Measurements from ENCODE around the gene SLC4A5. TPM values are rescaled to one million over a fixed set of nuclear protein-coding genes. Genes with fewer than 3 reads are reported as not detected.

SLC4A5 gene
- total RNA-seq, 1 experiment from 2014 or later = 0.70 TPM

- Mint-ChIP-seq H3K4me1 (ENCODE audit: insufficient read depth, unreplicated experiment) (peaks cover 19% of the 10 kb centered on the region), H3K27me3 (ENCODE audit: insufficient read depth, unreplicated experiment) (no peaks in the 10 kb centered on the region), H3K36me3 (ENCODE audit: insufficient read depth, unreplicated experiment) (peaks cover 3% of the 10 kb centered on the region), H3K4me3 (ENCODE audit: unreplicated experiment) (peak within 1 kb of the TSS; percentile 78), H3K27ac (ENCODE audit: low read depth, unreplicated experiment) (peak within 1 kb of the TSS; percentile 61), H3K9me3 (ENCODE audit: unreplicated experiment) (no peaks in the 10 kb centered on the region)
- ChIA-PET POLR2A (interaction anchor here (0.7 to 5.8 kb wide), 37 partner anchors 11 to 488 kb away, joined by 3 to 148 read pairs (median 5); partner anchors contain the start of genes BOLA3, DGUOK, DUSP11 and MTHFD2), CTCF (interaction anchor here (0.5 to 3.0 kb wide), 17 partner anchors 8 to 498 kb away, joined by 3 to 15 read pairs (median 3); no protein-coding TSS in a partner anchor)
- intact Hi-C loops (cut with micrococcal nuclease) = loop anchor here (1.0 kb wide), 1 partner anchor 21 kb away; no protein-coding TSS in a partner anchor
- BruUV-seq (replicated peaks) = no TSS peak
- TF ChIP-seq CTCF (IDR thresholded peaks at IDR 0.05; ENCODE audit: unreplicated experiment) = no peak
- peak; percentile 99 for DNase-seq (ENCODE audit: unreplicated experiment)
These were observed 164.8 kb downstream of the SLC4A5 start, which contains the start of gene MOB1A for GRCh38 chr2:74178211-74179062. MOB1A (minus strand) TSS chr2:74178879; CDS start chr2:74178674, 205 bp downstream.

GRCh38 chr2:74177696-74178095, 165.5 kb downstream of the SLC4A5 start:
- peaks cover 19% of the 10 kb centered on the region for H3K4me1 Mint-ChIP-seq (ENCODE audit: insufficient read depth, unreplicated experiment)
- H3K36me3 Mint-ChIP-seq (ENCODE audit: insufficient read depth, unreplicated experiment) = peaks cover 5% of the 10 kb centered on the region
- DNase-seq (ENCODE audit: unreplicated experiment) = no peak
- no peaks in the 10 kb centered on the region for H3K9me3 Mint-ChIP-seq (ENCODE audit: unreplicated experiment)
- no peaks in the 10 kb centered on the region for H3K27me3 Mint-ChIP-seq (ENCODE audit: insufficient read depth, unreplicated experiment)
- no TSS peak for BruUV-seq (replicated peaks)
- peak overlapping the region; percentile 78 for H3K4me3 Mint-ChIP-seq (ENCODE audit: unreplicated experiment)
- H3K27ac Mint-ChIP-seq (ENCODE audit: low read depth, unreplicated experiment) = peak overlapping the region; percentile 61
- TF ChIP-seq CTCF (IDR thresholded peaks at IDR 0.05; ENCODE audit: unreplicated experiment) = no peak
- POLR2A ChIA-PET = interaction anchor here (0.7 to 5.8 kb wide), 26 partner anchors 10 to 440 kb away, joined by 3 to 148 read pairs (median 6); partner anchors contain the start of genes BOLA3, DGUOK, DUSP11 and MTHFD2
- CTCF ChIA-PET = interaction anchor here (0.6 to 3.0 kb wide), 10 partner anchors 9 to 497 kb away, joined by 3 to 15 read pairs (median 4); partner anchors contain the start of gene BOLA3
- intact Hi-C loops (cut with micrococcal nuclease) = loop anchor here (1.0 kb wide), 1 partner anchor 22 kb away; no protein-coding TSS in a partner anchor

- H3K27ac Mint-ChIP-seq (ENCODE audit: low read depth, unreplicated experiment) = no peak overlapping the region
- peaks cover 25% of the 10 kb centered on the region for H3K4me1 Mint-ChIP-seq (ENCODE audit: insufficient read depth, unreplicated experiment)
- no TSS peak for BruUV-seq (replicated peaks)
- ChIA-PET CTCF (interaction anchor here (0.7 kb wide), 1 partner anchor 23 kb away, joined by 3 read pairs; the partner anchor contains the start of gene MTHFD2), POLR2A (interaction anchor here (1.2 kb wide), 1 partner anchor 24 kb away, joined by 4 read pairs; the partner anchor contains the start of gene MTHFD2)
- H3K4me3 Mint-ChIP-seq (ENCODE audit: unreplicated experiment) = no peak overlapping the region
- no peak for TF ChIP-seq CTCF (IDR thresholded peaks at IDR 0.05; ENCODE audit: unreplicated experiment)
- intact Hi-C loops (cut with micrococcal nuclease) = no loop called here
- H3K27me3 Mint-ChIP-seq (ENCODE audit: insufficient read depth, unreplicated experiment) = no peaks in the 10 kb centered on the region
- peaks cover 23% of the 10 kb centered on the region for H3K36me3 Mint-ChIP-seq (ENCODE audit: insufficient read depth, unreplicated experiment)
- no peak for DNase-seq (ENCODE audit: unreplicated experiment)
- no peaks in the 10 kb centered on the region for H3K9me3 Mint-ChIP-seq (ENCODE audit: unreplicated experiment)
These were observed 168.3 kb downstream of the SLC4A5 start for GRCh38 chr2:74174909-74175308.

- intact Hi-C loops (cut with micrococcal nuclease) = no loop called here
- H3K4me1 Mint-ChIP-seq (ENCODE audit: insufficient read depth, unreplicated experiment) = peaks cover 10% of the 10 kb centered on the region
- no TSS peak for BruUV-seq (replicated peaks)
- no peaks in the 10 kb centered on the region for H3K27me3 Mint-ChIP-seq (ENCODE audit: insufficient read depth, unreplicated experiment)
- DNase-seq (ENCODE audit: unreplicated experiment) = no peak
- no peak overlapping the region for H3K4me3 Mint-ChIP-seq (ENCODE audit: unreplicated experiment)
- TF ChIP-seq CTCF (IDR thresholded peaks at IDR 0.05; ENCODE audit: unreplicated experiment) = no peak
- H3K27ac Mint-ChIP-seq (ENCODE audit: low read depth, unreplicated experiment) = no peak overlapping the region
- ChIA-PET POLR2A (interaction anchor here (0.9 to 6.4 kb wide), 2 partner anchors 9 to 340 kb away, joined by 3 to 41 read pairs; partner anchors contain the start of genes MOB1A and STAMBP), CTCF (interaction anchor here (0.6 to 1.8 kb wide), 7 partner anchors 9 to 877 kb away, joined by 3 to 11 read pairs (median 3); partner anchors contain the start of genes BOLA3 and MOB1A)
- peaks cover 6% of the 10 kb centered on the region for H3K9me3 Mint-ChIP-seq (ENCODE audit: unreplicated experiment)
- H3K36me3 Mint-ChIP-seq (ENCODE audit: insufficient read depth, unreplicated experiment) = peaks cover 75% of the 10 kb centered on the region
These were observed 174.5 kb downstream of the SLC4A5 start for GRCh38 chr2:74168739-74169138.
